GM21526 (cell line): ENCODE data around the gene GNAI3.

ENCODE experiments used
- ATAC-seq: cut with Tn5 transposase; IDR thresholded peaks from one replicate; pipeline ENCODE4 v1.9.1; 2021; ENCODE audit warnings: moderate library complexity; ENCODE audit not compliant: unreplicated experiment, low FRiP score

The GNAI3 gene

GRCh38 chr1:109622137-109622892 is 73.9 kb downstream of the GNAI3 start:
- ATAC-seq: no peak

- no peak for ATAC-seq
Observed at GRCh38 chr1:109622895-109623294, 74.5 kb downstream of the GNAI3 start.

DNA sequence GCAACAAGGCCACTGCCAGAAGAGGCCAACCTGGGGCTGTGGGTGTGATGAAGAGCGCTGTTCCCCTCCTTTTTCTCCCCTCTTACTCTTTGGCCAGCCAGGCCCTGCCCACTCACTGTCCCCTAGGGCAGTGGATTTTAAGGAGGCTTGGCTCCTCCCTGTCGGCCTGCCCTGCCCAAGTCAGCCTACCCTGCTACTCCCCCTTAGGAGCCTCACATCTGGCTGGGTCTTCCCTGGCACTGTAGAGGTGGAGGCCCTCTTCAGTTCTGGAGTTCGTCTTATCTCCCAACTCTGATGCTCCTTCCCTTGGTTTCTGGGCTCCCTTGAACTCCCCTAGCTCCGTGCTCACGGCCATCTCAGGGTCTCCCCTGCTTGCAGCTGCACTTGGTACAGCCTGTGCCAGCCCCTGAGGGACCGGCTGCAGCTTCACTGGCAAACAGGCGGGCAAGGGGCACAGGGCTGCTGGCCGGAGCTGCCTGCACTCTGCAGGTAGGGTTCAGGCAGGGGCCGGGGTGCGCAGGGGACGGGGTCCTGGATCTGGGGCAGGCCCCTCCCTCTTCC is 75.3 kb downstream of the GNAI3 start:
- no peak for ATAC-seq

GRCh38 chr1:109624201-109625010 is 76.0 kb downstream of the GNAI3 start:
- no peak for ATAC-seq

DNA sequence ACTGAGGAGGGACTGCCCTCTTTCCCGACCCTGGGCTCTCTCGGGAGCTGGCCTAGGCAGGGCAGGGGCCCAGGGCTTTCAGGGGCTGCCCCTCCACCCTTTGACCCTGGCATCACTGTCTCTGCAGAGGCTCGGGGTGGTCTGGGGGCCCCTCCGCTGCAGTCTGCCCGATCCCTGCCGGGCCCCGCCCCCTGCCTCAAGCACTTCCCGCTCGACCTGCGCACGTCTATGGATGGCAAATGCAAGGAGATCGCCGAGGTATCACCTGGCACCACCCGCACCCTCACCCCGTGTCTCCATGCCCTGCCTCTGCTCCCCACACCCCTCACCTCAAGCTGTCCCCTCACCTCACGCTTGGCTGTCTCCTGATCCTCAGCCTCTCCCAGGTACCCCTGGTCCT is 76.8 kb downstream of the GNAI3 start:
- ATAC-seq: no peak

DNA sequence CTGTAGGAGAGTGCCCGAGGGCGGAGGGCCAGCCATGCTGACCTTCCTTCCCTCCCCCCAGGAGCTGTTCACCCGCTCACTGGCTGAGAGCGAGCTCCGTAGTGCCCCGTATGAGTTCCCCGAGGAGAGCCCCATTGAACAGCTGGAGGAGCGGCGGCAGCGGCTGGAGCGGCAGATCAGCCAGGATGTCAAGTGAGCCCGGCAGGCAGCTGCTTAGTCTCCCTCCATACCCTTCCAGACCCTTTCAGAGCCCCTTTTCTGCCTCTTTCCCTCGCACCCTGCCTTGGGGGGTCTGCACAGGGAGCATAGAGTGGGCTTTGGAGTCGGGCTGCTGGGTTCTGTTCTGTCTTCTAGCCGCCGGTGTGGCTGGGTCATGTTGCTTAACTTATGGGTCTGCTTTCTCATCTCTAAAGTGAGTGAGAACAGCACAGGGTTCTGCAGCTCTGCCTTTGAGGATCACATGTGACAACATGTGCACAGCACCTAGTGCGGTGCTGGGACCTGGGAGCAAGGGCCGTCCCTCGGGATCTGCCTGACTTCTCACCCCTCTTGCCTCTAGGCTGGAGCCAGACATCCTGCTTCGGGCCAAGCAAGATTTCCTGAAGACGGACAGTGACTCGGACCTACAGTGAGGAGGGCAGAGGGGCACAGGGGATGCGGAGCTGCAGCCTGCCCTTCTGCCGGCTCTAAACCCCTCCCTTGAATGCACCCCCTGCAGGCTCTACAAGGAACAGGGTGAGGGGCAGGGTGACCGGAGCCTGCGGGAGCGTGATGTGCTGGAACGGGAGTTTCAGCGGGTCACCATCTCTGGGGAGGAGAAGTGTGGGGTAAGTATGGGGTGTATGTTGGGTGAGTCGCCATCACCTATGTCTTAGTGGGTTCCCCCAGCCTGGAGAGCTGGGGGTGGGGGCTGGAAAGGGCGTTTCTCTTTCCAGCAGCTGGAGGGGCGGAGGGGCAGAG is 77.5 kb downstream of the GNAI3 start:
- ATAC-seq: no peak

DNA sequence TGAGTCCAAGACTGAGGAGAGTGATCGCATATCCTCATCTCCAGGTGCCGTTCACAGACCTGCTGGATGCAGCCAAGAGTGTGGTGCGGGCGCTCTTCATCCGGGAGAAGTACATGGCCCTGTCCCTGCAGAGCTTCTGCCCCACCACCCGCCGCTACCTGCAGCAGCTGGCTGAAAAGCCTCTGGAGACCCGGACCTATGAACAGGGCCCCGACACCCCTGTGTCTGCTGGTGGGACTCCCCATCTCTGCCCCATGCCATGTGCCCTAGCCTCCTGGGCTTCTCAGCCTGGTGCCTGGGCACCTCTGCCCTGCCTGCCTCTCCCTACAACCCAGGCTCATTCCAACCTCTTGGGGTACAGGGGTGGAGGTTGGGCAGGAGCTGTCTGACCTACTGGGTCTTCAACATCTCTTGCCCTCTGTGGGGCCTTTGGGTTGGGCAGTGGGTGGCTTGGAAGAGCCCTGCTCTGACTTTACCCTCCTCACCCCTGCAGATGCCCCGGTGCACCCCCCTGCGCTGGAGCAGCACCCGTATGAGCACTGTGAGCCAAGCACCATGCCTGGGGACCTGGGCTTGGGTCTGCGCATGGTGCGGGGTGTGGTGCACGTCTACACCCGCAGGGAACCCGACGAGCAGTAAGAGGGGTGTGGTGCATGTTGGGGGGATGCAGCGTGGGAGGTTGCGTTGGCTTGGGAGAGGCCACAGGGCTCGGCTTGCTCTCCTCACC is 78.4 kb downstream of the GNAI3 start:
- no peak for ATAC-seq

DNA sequence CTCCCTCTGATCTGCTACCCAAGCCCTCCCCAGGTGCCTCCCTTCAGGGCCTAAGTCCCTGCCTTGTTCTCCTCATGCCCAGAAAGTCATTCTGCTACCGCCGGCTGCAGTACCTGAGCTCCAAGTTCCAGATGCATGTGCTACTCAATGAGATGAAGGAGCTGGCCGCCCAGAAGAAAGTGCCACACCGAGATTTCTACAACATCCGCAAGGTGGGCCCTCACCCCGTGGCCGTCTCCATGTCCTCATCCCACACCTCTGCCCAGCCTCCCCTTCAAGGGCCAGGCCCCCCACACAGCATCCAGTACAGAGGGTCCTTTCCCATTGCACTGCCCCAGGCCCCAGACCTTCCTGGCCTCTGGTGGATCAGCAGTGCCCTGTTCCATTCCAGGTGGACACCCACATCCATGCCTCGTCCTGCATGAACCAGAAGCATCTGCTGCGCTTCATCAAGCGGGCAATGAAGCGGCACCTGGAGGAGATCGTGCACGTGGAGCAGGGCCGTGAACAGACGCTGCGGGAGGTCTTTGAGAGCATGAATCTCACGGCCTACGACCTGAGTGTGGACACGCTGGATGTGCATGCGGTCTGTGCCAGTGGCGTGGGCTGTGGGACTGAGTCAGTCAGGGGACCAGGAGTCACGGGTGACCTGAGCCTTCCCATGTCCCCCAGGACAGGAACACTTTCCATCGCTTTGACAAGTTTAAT is 79.4 kb downstream of the GNAI3 start:
- ATAC-seq: no peak

DNA sequence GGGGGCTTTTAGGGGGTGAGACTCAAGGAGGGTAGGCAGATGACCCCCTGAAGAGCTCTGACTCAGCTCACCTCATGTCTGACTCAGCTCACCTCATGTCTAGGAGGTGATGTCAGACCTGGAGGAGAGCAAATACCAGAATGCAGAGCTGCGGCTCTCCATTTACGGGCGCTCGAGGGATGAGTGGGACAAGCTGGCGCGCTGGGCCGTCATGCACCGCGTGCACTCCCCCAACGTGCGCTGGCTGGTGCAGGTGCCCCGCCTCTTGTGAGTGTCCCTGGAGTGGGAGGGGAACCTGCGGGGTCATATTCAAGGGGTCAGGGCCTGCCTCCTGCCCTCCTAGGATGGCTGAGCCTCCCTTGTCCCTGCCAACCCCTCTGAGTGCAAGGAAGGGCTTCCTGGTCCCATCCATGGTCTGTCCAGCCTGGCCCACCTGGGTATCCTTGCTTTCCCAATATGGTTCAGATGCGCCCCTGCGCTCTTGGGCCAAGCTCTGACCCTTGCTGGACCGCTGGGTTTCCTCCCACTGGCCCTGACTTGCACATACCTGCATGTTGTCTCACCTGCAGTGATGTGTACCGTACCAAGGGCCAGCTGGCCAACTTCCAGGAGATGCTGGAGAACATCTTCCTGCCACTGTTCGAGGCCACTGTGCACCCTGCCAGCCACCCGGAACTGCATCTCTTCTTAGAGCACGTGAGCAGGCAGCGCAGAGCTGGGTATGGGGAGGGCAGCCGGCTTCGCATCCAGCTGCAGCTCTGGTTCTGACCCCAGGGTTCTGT is 80.3 kb downstream of the GNAI3 start:
- ATAC-seq: no peak

DNA sequence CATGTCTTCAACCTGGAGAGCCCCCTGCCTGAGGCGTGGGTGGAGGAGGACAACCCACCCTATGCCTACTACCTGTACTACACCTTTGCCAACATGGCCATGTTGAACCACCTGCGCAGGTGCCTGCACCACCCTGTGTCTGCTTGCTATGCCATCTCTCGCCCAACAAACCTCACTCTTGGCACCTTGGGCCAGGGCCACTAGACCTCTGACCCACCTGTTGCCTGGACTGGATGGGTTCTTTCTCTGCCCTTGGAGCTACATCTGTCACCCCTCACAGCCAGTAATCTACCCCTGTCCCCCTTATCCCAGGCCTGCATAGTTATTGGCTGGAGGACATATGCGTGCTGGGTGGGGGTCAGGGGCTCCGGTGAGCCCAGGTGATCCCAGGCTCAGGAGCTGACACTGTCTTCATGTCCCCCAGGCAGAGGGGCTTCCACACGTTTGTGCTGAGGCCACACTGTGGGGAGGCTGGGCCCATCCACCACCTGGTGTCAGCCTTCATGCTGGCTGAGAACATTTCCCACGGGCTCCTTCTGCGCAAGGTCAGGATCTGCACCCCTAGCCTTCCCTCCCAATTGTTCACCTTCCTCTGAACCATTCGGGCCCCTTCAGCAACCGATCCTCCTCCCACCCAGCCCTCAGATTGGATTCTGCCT is 81.1 kb downstream of the GNAI3 start:
- no peak for ATAC-seq

- ATAC-seq: no peak
Observed at GRCh38 chr1:109630081-109630897, 81.9 kb downstream of the GNAI3 start.

DNA sequence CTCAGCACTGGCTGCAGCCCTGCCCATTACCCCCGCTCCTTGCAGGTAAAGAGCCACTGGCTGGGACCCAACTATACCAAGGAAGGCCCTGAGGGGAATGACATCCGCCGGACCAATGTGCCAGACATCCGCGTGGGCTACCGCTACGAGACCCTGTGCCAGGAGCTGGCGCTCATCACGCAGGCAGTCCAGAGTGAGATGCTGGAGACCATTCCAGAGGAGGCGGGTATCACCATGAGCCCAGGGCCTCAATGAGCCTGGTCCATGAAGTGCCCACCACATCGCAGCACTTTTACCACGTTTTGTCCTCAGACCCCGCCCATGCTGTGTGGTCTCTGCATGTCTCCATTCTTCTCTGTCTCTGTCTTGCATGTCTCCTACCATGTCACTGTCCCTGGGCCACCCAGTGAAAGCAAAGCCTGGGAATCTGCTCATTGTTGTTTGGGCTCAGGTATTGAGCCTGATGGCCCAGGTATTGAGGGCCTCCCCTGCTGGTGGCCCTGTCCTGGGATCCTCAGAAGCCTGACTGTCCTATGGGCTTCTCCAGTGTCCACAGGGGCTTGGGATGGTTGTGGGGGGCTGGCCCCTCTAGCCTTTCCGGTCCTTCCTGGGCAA is 82.6 kb downstream of the GNAI3 start:
- no peak for ATAC-seq

DNA sequence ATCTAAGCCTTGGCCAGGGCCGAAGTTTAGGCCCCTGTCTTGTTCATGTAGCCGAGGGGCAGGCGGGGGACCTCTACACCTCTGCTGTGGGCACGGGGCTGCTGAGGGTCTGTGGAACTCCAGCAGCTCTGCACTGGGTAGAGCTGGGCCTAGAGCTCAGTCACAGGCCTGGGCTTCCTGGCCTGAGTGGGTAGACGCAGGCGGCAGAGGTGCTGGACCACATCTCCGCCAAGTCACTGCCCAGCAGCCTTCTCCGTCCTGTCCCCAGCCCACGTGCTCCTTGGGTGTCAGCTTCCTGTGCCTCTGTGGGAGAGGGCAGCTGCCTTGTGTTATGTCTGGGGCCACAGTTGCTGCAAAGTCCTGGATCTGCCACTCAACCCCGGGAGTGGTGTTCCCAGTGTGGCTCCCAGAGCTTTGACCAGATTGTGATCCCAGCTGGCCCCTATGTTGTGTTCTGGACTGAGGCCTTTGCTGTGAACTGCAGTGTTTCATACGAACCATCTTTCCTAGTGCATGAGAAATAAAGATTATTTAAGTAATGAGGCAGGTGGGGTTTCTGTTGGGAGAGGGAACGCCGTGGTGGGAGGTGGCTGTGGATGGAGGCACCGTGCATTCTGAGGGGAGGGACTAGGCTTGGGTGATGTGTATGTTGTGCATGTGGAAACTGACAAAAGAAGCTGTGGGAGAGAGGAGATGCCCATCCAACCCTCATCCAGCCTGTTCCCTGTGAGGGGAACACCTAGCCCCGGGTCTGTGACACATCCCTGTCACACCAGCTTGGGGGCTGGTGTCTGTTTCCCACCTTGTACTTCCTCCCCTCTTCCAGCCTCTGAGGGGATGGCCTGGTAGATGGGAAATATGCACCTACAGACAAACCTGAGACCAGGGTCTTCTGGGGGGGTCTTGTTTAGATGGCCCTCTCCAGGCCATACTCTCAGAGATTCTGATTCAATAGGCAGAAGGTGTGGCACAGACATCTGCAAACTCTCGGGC is 83.4 kb downstream of the GNAI3 start:
- no peak for ATAC-seq

- no peak for ATAC-seq
Observed at GRCh38 chr1:109632671-109633346, 84.4 kb downstream of the GNAI3 start.

- no peak for ATAC-seq
Observed at GRCh38 chr1:109634292-109634691, 85.9 kb downstream of the GNAI3 start.
